A549 (cell line): ENCODE measurements around the gene C1QTNF2. TPM values are rescaled to one million over a fixed set of nuclear protein-coding genes. Genes with fewer than 3 reads are reported as not detected.

Source experiments
- ATAC-seq, 2 experiments: fragments of 200-7000 bp in 1 of 2; fragments of >200 bp in 1 of 2; cut with Nextera tagmentation in 1 of 2; cut with Tn5 transposase in 1 of 2; 3 replicates each; pipeline versions ENCODE4 v1.8.0 to v1.9.1; 2018 to 2020; ENCODE audit warnings: mild to moderate bottlenecking in 1 of 2, moderate library complexity in 1 of 2
- CTCF ChIA-PET: fragments of 300-600 bp; sonication (Branson Sonifier 250); formaldehyde crosslinking; extraction: SDS; loops from one replicate; lab custom pipeline; 2021; ENCODE audit warnings: antibody characterized with exemption, inconsistent platforms; lab: Yijun Ruan, JAX
- POLR2A ChIA-PET: fragments of 350-600 bp; formaldehyde crosslinking; extraction: SDS; loops from one replicate; lab custom pipeline; 2021; ENCODE audit warnings: antibody characterized with exemption, inconsistent platforms; lab: Yijun Ruan, JAX
- DNase-seq, 2 experiments: peaks; one replicate each; pipeline versions ENCODE4 v3.0.0 to v3.0.0-alpha.2; 2011 to 2016; ENCODE audit warnings: low read depth in 1 of 2, low spot score in 1 of 2
- FAIRE-seq: peaks from 2 replicates; lab custom pipeline; 2011; peaks lifted over from hg19 to GRCh38; lab: Jason Lieb, UNC
- H3K27ac ChIP-seq, 2 experiments: fragments of >200 bp; sonication (Bioruptor Twin); formaldehyde crosslinking; 3 replicates each; pipeline ENCODE4 v1.5.1; 2016 to 2017
- H3K4me1 ChIP-seq: fragments of >200 bp; sonication (Bioruptor Twin); formaldehyde crosslinking; 3 replicates; pipeline ENCODE4 v1.6.1; 2016
- H3K4me2 ChIP-seq: fragments of >200 bp; sonication (Bioruptor Twin); formaldehyde crosslinking; 3 replicates; pipeline ENCODE4 v1.6.1; 2016
- H3K4me3 ChIP-seq: fragments of >200 bp; sonication (Bioruptor Twin); formaldehyde crosslinking; 3 replicates; pipeline ENCODE4 v1.5.1; 2016
- H3K9me3 ChIP-seq: fragments of >200 bp; sonication (Bioruptor Twin); formaldehyde crosslinking; 3 replicates; pipeline ENCODE4 v1.6.1; 2016
- CHD2 ChIP-seq: fragments of 150-350 bp; IDR thresholded peaks from 2 replicates; pipeline ENCODE4 v1.6.1; 2014; ENCODE audit warnings: low read length; ENCODE audit not compliant: partially characterized antibody
- EHF ChIP-seq: fragments of 250-450 bp; sonication (Bioruptor Pico); IDR thresholded peaks from 2 replicates; pipeline ENCODE4 v1.5.0; 2020; ENCODE audit warnings: mild to moderate bottlenecking
- EHMT2 ChIP-seq: fragments of 200-600 bp; sonication (generic); IDR thresholded peaks from 2 replicates; pipeline ENCODE4 v1.6.1; 2016; ENCODE audit warnings: antibody characterized with exemption, low read depth, mild to moderate bottlenecking, moderate library complexity
- ELK1 ChIP-seq: fragments of 150-350 bp; IDR thresholded peaks from 2 replicates; pipeline ENCODE4 v1.6.1; 2014; ENCODE audit warnings: low read depth, mild to moderate bottlenecking, low read length
- EP300 ChIP-seq, 2 experiments: fragments of >200 bp; sonication (Bioruptor Twin); formaldehyde crosslinking; IDR thresholded peaks; 2 replicates in 1 of 2; 3 replicates in 1 of 2; pipeline ENCODE4 v1.6.1; 2016 to 2017
- FOSB ChIP-seq: fragments of 250-450 bp; sonication (Bioruptor Pico); IDR thresholded peaks from 2 replicates; pipeline ENCODE4 v1.5.0; 2020; ENCODE audit warnings: mild to moderate bottlenecking, moderate library complexity
- GATA3 ChIP-seq: IDR thresholded peaks from 2 replicates; pipeline ENCODE4 v1.6.1; 2012; ENCODE audit warnings: borderline replicate concordance
- HDAC2 ChIP-seq: fragments of 200-600 bp; sonication (generic); IDR thresholded peaks from 2 replicates; pipeline ENCODE4 v1.6.1; 2016
- HMGXB4 ChIP-seq: fragments of 250-450 bp; sonication (Bioruptor Pico); IDR thresholded peaks from 2 replicates; pipeline ENCODE4 v1.5.0; 2021; ENCODE audit warnings: mild to moderate bottlenecking, moderate library complexity, borderline replicate concordance
- HOXA7 ChIP-seq: fragments of 250-450 bp; sonication (Bioruptor Pico); IDR thresholded peaks from 2 replicates; pipeline ENCODE4 v1.5.0; 2020; ENCODE audit warnings: mild to moderate bottlenecking, moderate library complexity
- JUN ChIP-seq, 2 experiments: fragments of >200 bp; sonication (Bioruptor Twin); formaldehyde crosslinking; IDR thresholded peaks; 2 replicates in 1 of 2; 3 replicates in 1 of 2; pipeline ENCODE4 v1.6.1; 2016 to 2017
- JUNB ChIP-seq: fragments of >200 bp; sonication (Bioruptor Twin); formaldehyde crosslinking; IDR thresholded peaks from 2 replicates; pipeline ENCODE4 v1.6.1; 2016
- MAZ ChIP-seq: fragments of 150-350 bp; IDR thresholded peaks from 2 replicates; pipeline ENCODE4 v1.6.1; 2014; ENCODE audit warnings: antibody characterized with exemption, low read depth, low read length, borderline replicate concordance
- PBX3 ChIP-seq: IDR thresholded peaks from 2 replicates; pipeline ENCODE4 v1.6.1; 2012
- RAD21 ChIP-seq, 2 experiments: fragments of >200 bp in 1 of 2; sonication (Bioruptor Twin) in 1 of 2; formaldehyde crosslinking in 1 of 2; IDR thresholded peaks in 1 of 2; conservative IDR thresholded peaks in 1 of 2; 2 replicates in 1 of 2; 3 replicates in 1 of 2; pipeline ENCODE4 v1.6.1; 2012 to 2018; ENCODE audit warnings: inconsistent platforms in 1 of 2
- RARB ChIP-seq: fragments of 250-450 bp; sonication (Bioruptor Pico); IDR thresholded peaks from 2 replicates; pipeline ENCODE4 v1.8.0; 2021; ENCODE audit warnings: mild to moderate bottlenecking, moderate library complexity
- REST ChIP-seq: fragments of 200-600 bp; sonication (generic); IDR thresholded peaks from 2 replicates; pipeline ENCODE4 v1.6.1; 2016; ENCODE audit warnings: antibody characterized with exemption, mild to moderate bottlenecking, moderate library complexity
- RNF2 ChIP-seq: fragments of 200-600 bp; sonication (generic); IDR thresholded peaks from 2 replicates; pipeline ENCODE4 v1.6.1; 2016; ENCODE audit warnings: low read depth, mild to moderate bottlenecking, antibody characterized with exemption, moderate library complexity, borderline replicate concordance
- TP53 ChIP-seq: fragments of 250-450 bp; sonication (Bioruptor Pico); IDR thresholded peaks from 2 replicates; pipeline ENCODE4 v1.5.0; 2021; ENCODE audit warnings: mild to moderate bottlenecking, moderate library complexity
- USF2 ChIP-seq: fragments of 450-650 bp; IDR thresholded peaks from 2 replicates; pipeline ENCODE4 v1.6.1; 2014; ENCODE audit warnings: antibody characterized with exemption
- ZSCAN20 ChIP-seq: fragments of 250-450 bp; sonication (Bioruptor Pico); IDR thresholded peaks from 2 replicates; pipeline ENCODE4 v1.8.0; 2022; ENCODE audit warnings: mild to moderate bottlenecking, moderate library complexity
- WGBS: methylation state at CpG from one replicate; pipeline ENCODE4 v1.1.6; 2017; ENCODE audit errors: missing lambda C conversion rate; 5-methylcytosine and 5-hydroxymethylcytosine counted together
- polyA plus RNA-seq, 4 experiments: library from polyadenylated mRNA; depleted of rRNA in 3 of 4; stranded (reverse); fragments of >200 nt; fragmentation: RNase III in 1 of 4; extraction: RNeasy Plus Mini Kit Qiagen cat#74134 plus additional on column Dnase treatment in 1 of 4; gene quantifications; 2 replicates in 3 of 4; 3 replicates in 1 of 4; pipeline ENCODE4 v1.2.3, GENCODE V29; 2011 to 2017

The C1QTNF2 gene
- polyA plus RNA-seq, 2 of the 4 experiments (the other 2 are of a cell fraction) = 0.04 to 0.06 TPM

GRCh38 chr5:160354666-160355065 is 15.8 kb downstream of the C1QTNF2 start:
- Histone ChIP-seq H3K9me3 (no peaks in the 10 kb centered on the region), H3K4me2 (no peak overlapping the region), H3K27ac (no peak overlapping the region), H3K4me3 (no peak overlapping the region), H3K4me1 (no peaks in the 10 kb centered on the region)
- TF ChIP-seq RARB (CRISPR knock-in tag) (no peak), GATA3 (no peak), RAD21 (conservative IDR thresholded peaks at IDR 0.05 in 1 of 2, IDR thresholded peaks at IDR 0.05 in 1 of 2) (no peak), EHMT2 (no peak), MAZ (no peak), CHD2 (no peak), REST (no peak), ELK1 (no peak), JUNB (no peak), RNF2 (no peak), HMGXB4 (CRISPR knock-in tag) (no peak), PBX3 (no peak), HOXA7 (CRISPR knock-in tag) (no peak), HDAC2 (no peak), EP300 (IDR thresholded peaks at IDR 0.05) (no peak), ZSCAN20 (CRISPR knock-in tag) (no peak), EHF (CRISPR knock-in tag) (no peak)
- ATAC-seq (no peak), DNase-seq (no peak), FAIRE-seq (no peak)
- WGBS = 75% methylated on average over 12 of the region's 14 CpGs
- ChIA-PET CTCF (interaction anchor here (1.0 to 1.6 kb wide), 2 partner anchors 9 to 333 kb away, joined by 3 to 8 read pairs; no protein-coding TSS in a partner anchor), POLR2A (no interaction called here)

GRCh38 chr5:160353379-160353778 is 17.0 kb downstream of the C1QTNF2 start:
- 0 out of 6 replicates have a peak, but pooled peaks of 1 of the 2 experiments have one; percentile 23 for ATAC-seq
- 87% methylated on average over 8 of the region's 8 CpGs for WGBS
- H3K9me3 ChIP-seq = no peaks in the 10 kb centered on the region
- ChIA-PET CTCF (no interaction called here), POLR2A (interaction anchor here (0.6 kb wide), 1 partner anchor 26 kb away, joined by 5 read pairs; no protein-coding TSS in a partner anchor)
- no peak overlapping the region for H3K4me3 ChIP-seq
- FAIRE-seq = no peak
- no peak overlapping the region for H3K4me2 ChIP-seq
- H3K27ac ChIP-seq = no peak overlapping the region
- DNase-seq = no peak
- no peaks in the 10 kb centered on the region for H3K4me1 ChIP-seq
- TF ChIP-seq FOSB (no peak), JUN (IDR thresholded peaks at IDR 0.05) (no peak), TP53 (CRISPR knock-in tag) (no peak), USF2 (no peak)
- TF ChIP-seq, all 56 proteins: peak for 0
